HTR-8/SVneo (cell line): ENCODE results near the gene SLC30A10.
"Not testable (repeated sequence)": the region's sequence is repeated elsewhere in the genome, so short reads cannot be mapped to it uniquely, and the experiment has no call there.

Experiments
- DNase-seq: peaks from one replicate; pipeline ENCODE4 v3.0.0; 2011; ENCODE audit warnings: low spot score, mixed read lengths; ENCODE audit not compliant: insufficient read length
- FAIRE-seq: peaks from 2 replicates; lab custom pipeline; 2011; peaks lifted over from hg19 to GRCh38; lab: Jason Lieb, UNC

Gene SLC30A10

GRCh38 chr1:219931033-219931432 lies 2.7 kb upstream of the SLC30A10 start:
- FAIRE-seq = no peak
- no peak for DNase-seq

- DNase-seq (no peak), FAIRE-seq (no peak)
These were observed 398 bp upstream of the SLC30A10 start for GRCh38 chr1:219928791-219929118.

- FAIRE-seq (no peak), DNase-seq (no peak)
These were observed 930 bp downstream of the SLC30A10 start for GRCh38 chr1:219927298-219927955.

DNA sequence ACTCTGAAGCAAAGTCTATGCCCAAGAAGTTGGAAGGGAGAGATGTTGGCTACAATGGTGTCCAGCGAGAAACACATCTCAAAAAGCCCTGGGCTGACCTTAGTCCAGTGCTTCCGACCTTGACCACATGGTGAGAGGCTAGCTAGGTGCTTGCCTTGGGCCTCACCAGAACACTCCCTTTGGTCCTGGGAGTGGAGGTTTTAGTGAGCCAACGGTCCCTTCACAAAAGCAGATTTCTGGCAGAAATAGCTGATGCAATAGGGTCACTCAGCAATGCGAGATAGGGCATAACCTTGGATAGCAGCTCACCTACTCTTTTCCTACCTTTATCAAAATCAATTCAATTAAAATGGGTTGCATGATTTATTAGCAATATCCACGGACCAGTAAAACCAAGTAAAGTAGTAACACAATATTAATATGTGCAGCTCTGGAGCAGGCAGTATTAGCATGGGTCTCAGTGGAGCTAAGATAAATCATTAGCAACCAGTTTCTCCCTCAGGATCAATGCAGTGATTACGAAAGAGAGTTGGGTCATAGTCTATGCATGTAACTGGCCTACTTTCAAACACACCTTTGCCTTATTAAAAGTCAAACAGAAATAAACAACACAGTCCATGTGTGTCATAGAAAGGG lies 1.9 kb downstream of the SLC30A10 start:
- no peak for FAIRE-seq

DNA sequence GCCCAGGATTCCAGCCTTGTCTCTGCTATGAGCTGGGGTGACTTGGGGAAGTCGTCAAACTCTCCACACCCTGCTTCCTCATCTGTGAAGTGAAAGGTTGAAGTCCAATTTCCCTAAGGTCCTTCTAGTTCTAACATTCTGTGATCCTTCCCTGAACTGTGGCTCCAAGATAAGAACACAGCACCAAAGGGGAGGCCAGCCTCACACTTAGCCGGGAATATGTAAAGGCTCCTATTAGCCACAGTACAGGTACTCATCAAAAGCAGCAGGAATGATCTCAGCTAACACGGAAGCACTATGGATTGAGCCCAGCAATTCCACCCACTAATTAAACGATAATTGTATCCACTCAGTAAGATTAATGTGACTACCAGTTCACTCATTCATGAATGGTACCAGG lies 4.0 kb downstream of the SLC30A10 start:
- no peak for FAIRE-seq

More for the DNA sequence above, 1.9 kb downstream of the SLC30A10 start:
- DNase-seq = no peak

DNA sequence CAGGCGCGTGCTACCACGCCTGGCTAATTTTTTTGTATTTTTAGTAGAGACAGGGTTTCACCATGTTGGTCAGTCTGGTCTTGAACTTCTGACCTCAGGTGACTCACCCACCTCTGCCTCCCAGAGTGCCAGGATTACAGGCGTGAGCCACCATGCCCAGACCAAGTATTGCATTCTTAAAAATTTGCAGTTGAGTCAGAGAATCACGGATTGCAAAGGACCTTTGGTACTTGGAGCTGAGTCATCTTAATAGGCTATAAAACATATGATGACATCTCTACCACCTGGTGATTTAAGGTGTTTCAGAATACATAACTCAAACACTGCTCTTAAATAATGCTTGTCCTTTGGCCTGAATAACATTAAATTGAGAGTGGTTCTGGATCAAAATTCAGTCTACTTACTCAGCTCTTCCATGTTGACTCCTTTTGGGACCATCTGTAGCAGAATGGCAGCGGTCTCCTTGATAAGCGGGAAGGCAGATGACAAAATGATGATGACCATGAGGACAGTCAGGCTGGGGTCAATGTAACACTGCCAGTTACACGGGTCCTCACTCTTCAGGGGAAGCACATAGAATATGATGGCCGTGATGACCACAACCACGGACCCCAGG lies 10.4 kb downstream of the SLC30A10 start:
- FAIRE-seq = no peak
- DNase-seq = no peak

More for the DNA sequence above, 4.0 kb downstream of the SLC30A10 start:
- DNase-seq = no peak

- DNase-seq (no peak), FAIRE-seq (no peak)
These were observed 11.1 kb downstream of the SLC30A10 start for GRCh38 chr1:219917281-219917680.

GRCh38 chr1:219916257-219916656 lies 12.1 kb downstream of the SLC30A10 start:
- DNase-seq (no peak), FAIRE-seq (no peak)

DNA sequence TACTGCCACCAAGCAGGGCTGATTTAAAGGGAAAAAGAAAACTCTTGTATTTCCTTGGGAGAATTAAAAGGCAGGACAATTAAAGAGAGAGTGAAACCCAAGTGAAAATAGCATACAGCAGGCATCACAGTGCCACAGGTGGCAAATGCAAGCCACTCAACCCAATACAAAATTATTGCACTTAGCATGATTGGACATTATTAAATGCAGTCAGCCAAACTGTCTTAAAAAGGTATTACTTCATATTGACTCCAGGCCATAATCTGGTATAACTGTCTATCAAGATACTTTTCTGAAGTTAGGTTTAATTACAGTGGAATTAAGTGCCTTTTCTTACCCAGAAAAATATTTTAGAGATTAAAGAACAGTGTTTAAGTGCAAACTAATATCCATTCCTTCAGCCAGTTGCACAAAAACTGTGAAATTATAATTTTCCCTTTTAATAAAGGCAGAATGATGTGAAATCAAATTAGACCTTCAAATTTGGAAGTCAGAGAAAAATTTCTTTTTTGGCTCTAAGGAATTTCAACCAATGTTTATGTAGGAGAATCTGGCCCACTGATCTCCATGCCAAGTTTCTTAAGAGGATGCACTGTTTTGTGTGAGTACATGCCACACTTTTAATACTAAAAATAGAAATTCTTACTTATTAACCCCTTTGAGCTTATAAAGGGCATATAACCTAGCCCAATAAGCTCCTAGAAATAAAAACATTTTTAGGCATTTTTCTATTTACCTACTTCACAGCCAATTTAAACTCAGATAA lies 15.2 kb downstream of the SLC30A10 start:
- FAIRE-seq (no peak), DNase-seq (no peak)

DNA sequence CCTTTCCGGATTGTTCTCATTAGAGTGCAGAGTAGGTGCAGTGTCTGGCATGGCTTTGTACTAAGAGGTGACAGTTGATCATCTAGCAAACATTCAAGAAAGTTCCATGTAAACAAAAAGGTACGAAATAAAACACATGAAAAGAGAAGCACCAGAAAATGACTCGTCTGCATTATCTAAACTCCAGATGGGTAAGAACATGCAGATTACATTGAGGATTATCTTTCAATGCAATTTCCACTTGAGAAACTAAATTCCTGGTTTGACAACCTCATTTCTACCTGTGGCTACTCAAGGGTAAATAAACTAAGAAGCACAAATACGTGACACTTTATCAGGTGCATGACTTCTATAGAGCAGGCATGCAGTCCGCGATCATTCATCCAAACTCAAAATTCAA lies 17.6 kb downstream of the SLC30A10 start:
- FAIRE-seq (no peak), DNase-seq (no peak)

- FAIRE-seq = no peak
- DNase-seq = no peak
These were observed 18.9 kb downstream of the SLC30A10 start for GRCh38 chr1:219909476-219909875.

DNA sequence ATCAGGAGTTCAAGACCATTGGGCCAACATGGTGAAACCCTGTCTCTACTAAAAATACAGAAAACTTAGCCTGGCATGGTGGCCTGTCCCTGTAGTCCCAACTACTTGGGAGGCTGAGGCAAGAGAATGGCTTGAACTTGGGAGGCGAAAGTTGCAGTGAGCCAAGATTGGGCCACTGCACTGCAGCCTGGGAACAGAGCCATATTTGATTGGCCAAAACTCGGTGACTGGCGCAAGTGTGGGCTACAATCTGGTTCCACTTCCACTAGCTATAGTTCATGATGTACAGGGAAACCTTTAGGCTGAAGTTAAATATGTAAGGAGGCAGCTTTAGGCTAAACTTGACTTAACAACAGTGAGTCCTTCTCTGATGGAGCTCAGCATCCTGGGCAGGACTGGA lies 20.2 kb downstream of the SLC30A10 start:
- FAIRE-seq = no peak

GRCh38 chr1:219907772-219908070 lies 20.6 kb downstream of the SLC30A10 start:
- FAIRE-seq (no peak), DNase-seq (no peak)

More for the DNA sequence above, 20.2 kb downstream of the SLC30A10 start:
- no peak for DNase-seq

DNA sequence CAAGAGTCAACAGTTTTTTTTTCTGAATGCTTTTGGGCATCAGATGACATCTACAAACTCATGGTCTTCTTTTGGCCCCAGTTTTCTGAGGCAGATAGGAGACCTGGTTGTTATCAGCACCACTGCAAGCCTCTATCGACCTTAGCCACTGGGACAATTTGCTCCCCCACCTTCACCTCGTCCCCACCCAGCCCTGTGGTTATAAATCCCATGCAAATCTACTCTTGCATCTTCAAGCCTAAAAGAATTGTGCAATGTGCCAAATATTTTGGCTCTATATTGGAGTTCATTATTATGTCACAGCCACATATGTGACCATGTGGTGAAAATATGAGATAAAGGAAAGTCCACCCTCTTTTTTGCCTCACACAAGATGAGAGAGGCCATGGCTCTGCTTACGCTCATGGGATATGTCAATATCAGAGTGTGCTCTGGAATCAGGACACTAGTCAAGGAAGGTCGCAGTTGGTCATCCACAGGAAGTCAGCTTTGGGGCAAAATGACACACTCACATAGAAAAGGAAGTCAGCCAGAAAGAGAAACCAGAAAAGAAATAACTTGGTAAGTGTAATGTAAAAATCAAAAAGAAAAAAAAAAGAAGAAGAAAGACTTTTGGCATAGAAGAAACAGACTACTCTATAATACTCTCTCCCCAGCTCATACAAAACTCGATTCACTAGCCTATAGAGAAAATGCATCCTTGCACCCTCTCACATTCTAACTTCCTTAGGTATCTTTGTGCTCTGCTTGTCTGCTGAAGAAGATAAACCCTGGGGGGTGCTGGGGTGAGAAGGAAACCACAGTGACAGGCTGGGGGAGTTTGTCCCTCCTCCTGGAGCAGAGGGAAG lies 21.2 kb downstream of the SLC30A10 start:
- no peak for FAIRE-seq

DNA sequence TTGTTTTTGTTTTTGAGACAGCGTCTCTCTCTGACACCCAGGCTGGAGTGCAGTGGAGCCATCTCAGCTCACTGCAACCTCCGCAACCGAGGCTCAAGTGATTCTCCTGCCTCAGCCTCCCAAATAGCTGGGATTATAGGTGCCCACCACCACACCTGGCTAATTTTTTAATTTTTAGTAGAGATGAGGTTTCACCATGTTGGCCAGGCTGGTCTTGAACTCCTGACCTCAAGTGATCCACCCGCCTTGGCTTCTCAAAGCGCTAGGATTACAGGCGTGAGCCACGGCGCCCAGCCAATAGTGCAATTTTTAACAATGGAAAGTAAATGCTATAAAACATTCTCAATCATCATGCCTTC lies 21.8 kb downstream of the SLC30A10 start:
- not testable (repeated sequence) for DNase-seq, FAIRE-seq

More for the DNA sequence above, 21.2 kb downstream of the SLC30A10 start:
- no peak for DNase-seq

- FAIRE-seq = no peak
- DNase-seq = no peak
These were observed 22.8 kb downstream of the SLC30A10 start for GRCh38 chr1:219905524-219905923.

GRCh38 chr1:219904934-219905333 lies 23.4 kb downstream of the SLC30A10 start:
- DNase-seq (no peak), FAIRE-seq (no peak)

DNA sequence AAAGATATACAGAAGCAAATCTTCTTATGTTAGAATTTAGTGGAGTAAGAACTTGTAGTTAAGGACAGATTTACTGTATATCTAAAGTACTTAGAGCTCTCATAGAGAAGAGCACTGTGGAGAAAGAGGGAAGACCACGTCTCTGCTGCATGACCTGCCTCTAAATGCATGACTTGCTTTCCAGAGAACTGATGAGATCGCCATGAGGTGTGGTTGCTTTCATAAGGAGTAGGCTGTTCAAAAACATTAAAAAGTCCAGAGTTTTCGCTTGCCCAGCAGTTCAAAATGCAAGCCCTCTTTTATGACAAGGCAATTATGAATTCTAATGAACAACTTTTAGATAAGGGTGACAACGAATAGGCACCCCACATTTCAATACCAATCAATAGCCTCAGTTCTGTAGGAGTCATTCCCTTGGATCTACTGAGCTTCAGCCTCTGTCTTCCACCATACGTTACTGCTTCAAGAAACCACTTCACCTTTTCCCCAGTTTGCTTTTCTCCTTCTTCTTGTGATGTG lies 24.9 kb downstream of the SLC30A10 start:
- no peak for DNase-seq
- FAIRE-seq = no peak

DNA sequence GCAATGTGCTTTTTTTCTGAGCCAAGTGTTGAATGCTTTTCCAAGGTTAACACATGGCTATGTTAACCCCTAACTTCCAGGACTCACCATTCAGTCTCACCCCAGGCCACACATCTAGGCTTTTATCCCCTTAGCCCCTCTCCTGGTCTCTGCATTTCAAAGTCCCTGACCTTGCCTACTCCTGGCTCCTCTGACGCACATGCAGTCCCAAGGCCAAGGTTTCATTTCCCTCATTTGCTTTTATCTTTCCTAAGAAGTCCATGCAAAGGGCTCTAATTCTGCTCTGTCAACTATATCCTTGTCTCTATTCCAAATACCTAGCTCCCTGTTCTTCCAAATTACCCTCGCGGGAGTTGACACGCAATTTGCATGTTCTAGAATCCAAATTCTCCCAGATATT lies 25.4 kb downstream of the SLC30A10 start:
- no peak for FAIRE-seq
- no peak for DNase-seq

DNA sequence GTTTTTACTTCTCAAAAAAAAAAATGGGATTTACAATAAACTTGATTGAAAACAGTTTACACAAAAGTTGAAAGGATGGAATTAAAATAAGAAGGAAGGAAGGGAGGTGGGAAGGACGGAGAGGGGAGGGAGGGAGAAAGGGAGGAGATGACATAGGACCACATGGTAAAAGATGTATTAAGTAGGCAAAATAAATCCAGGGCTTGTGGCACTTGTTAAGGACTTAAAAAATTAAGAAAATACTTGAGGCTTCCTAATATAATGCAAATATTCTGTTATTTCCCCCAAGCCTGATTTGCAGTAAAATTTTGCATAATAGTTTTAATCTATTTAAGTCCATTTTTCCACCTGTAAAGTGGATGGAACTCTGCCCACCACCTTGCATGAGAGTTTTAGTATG lies 27.5 kb downstream of the SLC30A10 start:
- DNase-seq = no peak
- FAIRE-seq = no peak
